Measurements from ENCODE around the gene ADARB2.

DNA sequence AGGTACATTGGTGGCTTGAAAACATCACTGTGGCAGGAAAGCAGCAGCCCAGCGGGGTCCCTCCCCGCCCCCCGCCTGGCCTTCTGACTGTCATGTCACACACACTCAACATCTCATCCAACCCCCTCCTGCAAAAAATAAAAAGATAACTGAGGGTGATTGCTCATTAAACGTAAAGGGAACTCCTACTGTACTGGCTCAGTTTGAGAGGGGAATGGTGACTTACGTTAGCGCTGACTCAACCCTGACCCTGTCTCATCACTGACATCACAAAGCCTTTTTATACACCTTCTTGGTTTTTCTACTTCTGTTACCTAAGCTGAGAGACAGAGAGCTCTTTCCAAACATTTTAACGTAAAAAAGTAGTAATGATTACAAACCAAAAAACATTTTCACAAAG is 48.8 kb downstream of the ADARB2 start:
- no peak for TF ChIP-seq ZFHX2 (tag by site-specific recombination; conservative IDR thresholded peaks at IDR 0.05)
- TF ChIP-seq, protein P1, sequence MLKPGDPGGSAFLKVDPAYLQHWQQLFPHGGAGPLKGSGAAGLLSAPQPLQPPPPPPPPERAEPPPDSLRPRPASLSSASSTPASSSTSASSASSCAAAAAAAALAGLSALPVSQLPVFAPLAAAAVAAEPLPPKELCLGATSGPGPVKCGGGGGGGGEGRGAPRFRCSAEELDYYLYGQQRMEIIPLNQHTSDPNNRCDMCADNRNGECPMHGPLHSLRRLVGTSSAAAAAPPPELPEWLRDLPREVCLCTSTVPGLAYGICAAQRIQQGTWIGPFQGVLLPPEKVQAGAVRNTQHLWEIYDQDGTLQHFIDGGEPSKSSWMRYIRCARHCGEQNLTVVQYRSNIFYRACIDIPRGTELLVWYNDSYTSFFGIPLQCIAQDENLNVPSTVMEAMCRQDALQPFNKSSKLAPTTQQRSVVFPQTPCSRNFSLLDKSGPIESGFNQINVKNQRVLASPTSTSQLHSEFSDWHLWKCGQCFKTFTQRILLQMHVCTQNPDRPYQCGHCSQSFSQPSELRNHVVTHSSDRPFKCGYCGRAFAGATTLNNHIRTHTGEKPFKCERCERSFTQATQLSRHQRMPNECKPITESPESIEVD (tag by site-specific recombination; IDR thresholded peaks at IDR 0.05): no peak
- TF ChIP-seq, protein P2, sequence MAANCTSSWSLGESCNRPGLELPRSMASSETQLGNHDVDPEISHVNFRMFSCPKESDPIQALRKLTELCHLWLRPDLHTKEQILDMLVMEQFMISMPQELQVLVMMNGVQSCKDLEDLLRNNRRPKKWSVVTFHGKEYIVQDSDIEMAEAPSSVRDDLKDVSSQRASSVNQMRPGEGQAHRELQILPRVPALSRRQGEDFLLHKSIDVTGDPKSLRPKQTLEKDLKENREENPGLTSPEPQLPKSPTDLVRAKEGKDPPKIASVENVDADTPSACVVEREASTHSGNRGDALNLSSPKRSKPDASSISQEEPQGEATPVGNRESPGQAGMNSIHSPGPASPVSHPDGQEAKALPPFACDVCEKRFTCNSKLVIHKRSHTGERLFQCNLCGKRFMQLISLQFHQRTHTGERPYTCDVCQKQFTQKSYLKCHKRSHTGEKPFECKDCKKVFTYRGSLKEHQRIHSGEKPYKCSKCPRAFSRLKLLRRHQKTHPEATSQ (tag by site-specific recombination; IDR thresholded peaks at IDR 0.05): no peak
- TF ChIP-seq, protein P3, sequence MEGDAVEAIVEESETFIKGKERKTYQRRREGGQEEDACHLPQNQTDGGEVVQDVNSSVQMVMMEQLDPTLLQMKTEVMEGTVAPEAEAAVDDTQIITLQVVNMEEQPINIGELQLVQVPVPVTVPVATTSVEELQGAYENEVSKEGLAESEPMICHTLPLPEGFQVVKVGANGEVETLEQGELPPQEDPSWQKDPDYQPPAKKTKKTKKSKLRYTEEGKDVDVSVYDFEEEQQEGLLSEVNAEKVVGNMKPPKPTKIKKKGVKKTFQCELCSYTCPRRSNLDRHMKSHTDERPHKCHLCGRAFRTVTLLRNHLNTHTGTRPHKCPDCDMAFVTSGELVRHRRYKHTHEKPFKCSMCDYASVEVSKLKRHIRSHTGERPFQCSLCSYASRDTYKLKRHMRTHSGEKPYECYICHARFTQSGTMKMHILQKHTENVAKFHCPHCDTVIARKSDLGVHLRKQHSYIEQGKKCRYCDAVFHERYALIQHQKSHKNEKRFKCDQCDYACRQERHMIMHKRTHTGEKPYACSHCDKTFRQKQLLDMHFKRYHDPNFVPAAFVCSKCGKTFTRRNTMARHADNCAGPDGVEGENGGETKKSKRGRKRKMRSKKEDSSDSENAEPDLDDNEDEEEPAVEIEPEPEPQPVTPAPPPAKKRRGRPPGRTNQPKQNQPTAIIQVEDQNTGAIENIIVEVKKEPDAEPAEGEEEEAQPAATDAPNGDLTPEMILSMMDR (tag by site-specific recombination; IDR thresholded peaks at IDR 0.05): no peak
- no peak for TF ChIP-seq YY1 (tag by site-specific recombination; IDR thresholded peaks at IDR 0.05)
- no peak for TF ChIP-seq ZBTB11 (tag by site-specific recombination; conservative IDR thresholded peaks at IDR 0.05; ENCODE audit: low read depth)
- no peak for TF ChIP-seq REST (tag by site-specific recombination; IDR thresholded peaks at IDR 0.05)
- TF ChIP-seq HOXC10 (CRISPR knock-in tag; IDR thresholded peaks at IDR 0.05): no peak
- no peak for TF ChIP-seq PATZ1 (tag by site-specific recombination; IDR thresholded peaks at IDR 0.05)
- TF ChIP-seq, protein P4, sequence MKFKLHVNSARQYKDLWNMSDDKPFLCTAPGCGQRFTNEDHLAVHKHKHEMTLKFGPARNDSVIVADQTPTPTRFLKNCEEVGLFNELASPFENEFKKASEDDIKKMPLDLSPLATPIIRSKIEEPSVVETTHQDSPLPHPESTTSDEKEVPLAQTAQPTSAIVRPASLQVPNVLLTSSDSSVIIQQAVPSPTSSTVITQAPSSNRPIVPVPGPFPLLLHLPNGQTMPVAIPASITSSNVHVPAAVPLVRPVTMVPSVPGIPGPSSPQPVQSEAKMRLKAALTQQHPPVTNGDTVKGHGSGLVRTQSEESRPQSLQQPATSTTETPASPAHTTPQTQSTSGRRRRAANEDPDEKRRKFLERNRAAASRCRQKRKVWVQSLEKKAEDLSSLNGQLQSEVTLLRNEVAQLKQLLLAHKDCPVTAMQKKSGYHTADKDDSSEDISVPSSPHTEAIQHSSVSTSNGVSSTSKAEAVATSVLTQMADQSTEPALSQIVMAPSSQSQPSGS (tag by site-specific recombination; IDR thresholded peaks at IDR 0.05; ENCODE audit: low read depth): no peak
